ENCODE data around the gene MUC6. TPM values are rescaled to one million over a fixed set of nuclear protein-coding genes. Genes with fewer than 3 reads are reported as not detected.

The MUC6 gene
- total RNA-seq, 1 experiment from 2014 or later = not detected

- no peak overlapping the region for H3K14ac ChIP-seq (ENCODE audit: insufficient read depth, low read length)
- H3K79me1 ChIP-seq (ENCODE audit: insufficient read depth, low read depth, low read length, poor library complexity, severe bottlenecking) = no peaks in the 10 kb centered on the region
- WGBS (ENCODE audit: extremely low coverage, insufficient read length, low lambda C conversion rate) = no CpG with 5 or more reads among the region's 9 CpGs
- H2BK5ac ChIP-seq (ENCODE audit: insufficient read length, low read length) = no peak overlapping the region
- no peak overlapping the region for H3K4ac ChIP-seq (ENCODE audit: low read depth, low read length)
- Mint-ChIP-seq H3K4me1 (no peaks in the 10 kb centered on the region), H3K36me3 (ENCODE audit: insufficient read depth in 1 of 3, low read depth in 3 of 3) (peaks cover 7 to 62% (median 57%) of the 10 kb centered on the region in 3 experiments; a peak in 6 of 7 replicates), H3K4me3 (no peak overlapping the region), H3K27ac (0 out of 7 replicates have a peak overlapping the region, but pooled peaks of 1 of the 3 experiments have one; percentile 1), H3K27me3 (ENCODE audit: low read depth) (no peaks in the 10 kb centered on the region), H3K9me3 (peaks cover 0 to 3% of the 10 kb centered on the region in 2 experiments; a peak in 1 of 5 replicates)
- H3K27ac ChIP-seq (ENCODE audit: insufficient read length, low read depth, low read length) = no peak overlapping the region
- H3K18ac ChIP-seq (ENCODE audit: insufficient read length, low read depth, low read length) = no peak overlapping the region
- TF ChIP-seq, protein P1, sequence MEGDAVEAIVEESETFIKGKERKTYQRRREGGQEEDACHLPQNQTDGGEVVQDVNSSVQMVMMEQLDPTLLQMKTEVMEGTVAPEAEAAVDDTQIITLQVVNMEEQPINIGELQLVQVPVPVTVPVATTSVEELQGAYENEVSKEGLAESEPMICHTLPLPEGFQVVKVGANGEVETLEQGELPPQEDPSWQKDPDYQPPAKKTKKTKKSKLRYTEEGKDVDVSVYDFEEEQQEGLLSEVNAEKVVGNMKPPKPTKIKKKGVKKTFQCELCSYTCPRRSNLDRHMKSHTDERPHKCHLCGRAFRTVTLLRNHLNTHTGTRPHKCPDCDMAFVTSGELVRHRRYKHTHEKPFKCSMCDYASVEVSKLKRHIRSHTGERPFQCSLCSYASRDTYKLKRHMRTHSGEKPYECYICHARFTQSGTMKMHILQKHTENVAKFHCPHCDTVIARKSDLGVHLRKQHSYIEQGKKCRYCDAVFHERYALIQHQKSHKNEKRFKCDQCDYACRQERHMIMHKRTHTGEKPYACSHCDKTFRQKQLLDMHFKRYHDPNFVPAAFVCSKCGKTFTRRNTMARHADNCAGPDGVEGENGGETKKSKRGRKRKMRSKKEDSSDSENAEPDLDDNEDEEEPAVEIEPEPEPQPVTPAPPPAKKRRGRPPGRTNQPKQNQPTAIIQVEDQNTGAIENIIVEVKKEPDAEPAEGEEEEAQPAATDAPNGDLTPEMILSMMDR (conservative IDR thresholded peaks at IDR 0.05) = no peak
- H4K8ac ChIP-seq (replicated peaks; ENCODE audit: insufficient read length, low read depth, low read length) = no peak overlapping the region
- no peaks in the 10 kb centered on the region for H3K23me2 ChIP-seq (ENCODE audit: insufficient read length, low read depth, low read length, poor library complexity, severe bottlenecking)
- H2BK20ac ChIP-seq (ENCODE audit: low read depth, low read length, poor library complexity, severe bottlenecking) = no peak overlapping the region
- no peaks in the 10 kb centered on the region for H4K20me1 ChIP-seq (ENCODE audit: control insufficient read depth, insufficient read depth, insufficient read length)
- no peak overlapping the region for H3K9ac ChIP-seq (ENCODE audit: extremely low read depth, insufficient read length, low read length)
- H3K4me2 ChIP-seq (ENCODE audit: insufficient read depth, insufficient read length, low read length) = no peak overlapping the region
- H3T11ph ChIP-seq (ENCODE audit: low read length) = no peak overlapping the region
- H2BK15ac ChIP-seq (ENCODE audit: low read depth, low read length) = no peak overlapping the region
- H4K5ac ChIP-seq (ENCODE audit: insufficient read length, low read depth, low read length) = no peak overlapping the region
- no peak overlapping the region for H2BK120ac ChIP-seq (ENCODE audit: low read depth, low read length, poor library complexity, severe bottlenecking)
- no peak overlapping the region for H2AK5ac ChIP-seq (ENCODE audit: insufficient read length, low read length)
- DNase-seq = no peak
- no peak overlapping the region for H2AFZ ChIP-seq (ENCODE audit: low read length)
- H3K27me3 ChIP-seq (ENCODE audit: insufficient read depth, low read length) = no peaks in the 10 kb centered on the region
- H4K91ac ChIP-seq (ENCODE audit: insufficient read length, low read depth, low read length) = no peak overlapping the region
- H3K23ac ChIP-seq (ENCODE audit: insufficient read length, low read depth, low read length) = no peak overlapping the region
- no peaks in the 10 kb centered on the region for H3K79me2 ChIP-seq (ENCODE audit: insufficient read depth, low read length)
- H3K56ac ChIP-seq (ENCODE audit: insufficient read length, low read depth, low read length) = no peak overlapping the region
- H3K9me3 ChIP-seq (ENCODE audit: control insufficient read depth, low read depth, low read length) = no peaks in the 10 kb centered on the region
- no peak overlapping the region for H2BK12ac ChIP-seq (ENCODE audit: insufficient read length, low read depth, low read length)
- no peaks in the 10 kb centered on the region for H3K4me1 ChIP-seq (ENCODE audit: insufficient read depth, low read length)
These were observed 66.8 kb downstream of the MUC6 start for GRCh38 chr11:969651-970205.

Data from H9 (cell line).